Left ventricle myocardium inferior (tissue), 1 donor: ENCODE data around the gene ACAP1. TPM values are rescaled to one million over a fixed set of nuclear protein-coding genes. Genes with fewer than 3 reads are reported as not detected.
A peak's percentile ranks its signal among the peaks of the same experiment; 100 is the strongest.

Experiments used
- DNase-seq: peaks from one replicate; pipeline ENCODE4 v3.0.0-alpha.2; 2020
- H3K27ac ChIP-seq: fragments of 200-600 bp; replicated peaks from 2 replicates; pipeline ENCODE4 v1.8.0; 2021
- H3K27me3 ChIP-seq: fragments of 200-600 bp; 2 replicates; pipeline ENCODE4 v1.8.0; 2021; ENCODE audit warnings: low read depth
- H3K36me3 ChIP-seq: fragments of 200-600 bp; 2 replicates; pipeline ENCODE4 v1.8.0; 2021
- H3K4me1 ChIP-seq: fragments of 200-600 bp; 2 replicates; pipeline ENCODE4 v1.8.0; 2021
- H3K4me3 ChIP-seq: fragments of 200-600 bp; 2 replicates; pipeline ENCODE4 v1.8.0; 2021; ENCODE audit warnings: mild to moderate bottlenecking, moderate library complexity
- H3K9me3 ChIP-seq: fragments of 200-600 bp; replicated peaks from 2 replicates; pipeline ENCODE4 v1.8.0; 2021
- CTCF ChIP-seq: fragments of 200-600 bp; IDR thresholded peaks from 2 replicates; pipeline ENCODE4 v1.8.0; 2021; ENCODE audit warnings: antibody characterized with exemption, mild to moderate bottlenecking, borderline replicate concordance
- intact Hi-C: fragments of 100-400 bp; cut with micrococcal nuclease; formaldehyde crosslinking; loops from one replicate; pipeline ENCODE4 v1.11.0; 2022
- long read RNA-seq: library from polyadenylated mRNA; unstranded; transcript quantifications from one replicate; pipeline ENCODE4 v2.0.0, GENCODE V29; 2021
- total RNA-seq: library from RNA; stranded (reverse); fragmentation: NEBNext Ultra II Directional; extraction: Animal tissue kit (Norgen Biotek cat#: 25700); gene quantifications from one replicate; pipeline ENCODE4 v1.2.1, GENCODE V29; 2021
- donor health status: DM: no; HTN: yes; CAD: no; lungs with severe emphysema.

Gene ACAP1
- total RNA-seq: 13.4 TPM
- long read RNA-seq, partial matches to known transcripts: 0 of 1 reads
- long read RNA-seq, other reads (novel, unspliced or antisense): 0 of 1 reads

- intact Hi-C loops: no loop called here
- no peaks in the 10 kb centered on the region for H3K9me3 ChIP-seq
- H3K4me3 ChIP-seq: peak within 1 kb of the TSS; percentile 21
- H3K36me3 ChIP-seq: no peaks in the 10 kb centered on the region
- DNase-seq: no peak
- peaks cover 82% of the 10 kb centered on the region for H3K27me3 ChIP-seq
- H3K4me1 ChIP-seq: no peaks in the 10 kb centered on the region
- H3K27ac ChIP-seq: no peak within 1 kb of the TSS
- TF ChIP-seq CTCF: no peak
These were observed at the start of gene ACAP1 for GRCh38 chr17:7336240-7337175. Gene ACAP1 (plus strand): TSS chr17:7336529. CDS start chr17:7336735, 206 bp downstream.

GRCh38 chr17:7289256-7290032 is 46.9 kb upstream of the ACAP1 start:
- Histone ChIP-seq H3K27ac (peak overlapping the region; percentile 67), H3K4me3 (no peak overlapping the region), H3K27me3 (peaks cover 71% of the 10 kb centered on the region), H3K4me1 (peaks cover 74% of the 10 kb centered on the region), H3K9me3 (no peaks in the 10 kb centered on the region), H3K36me3 (peaks cover 23% of the 10 kb centered on the region)
- no peak for DNase-seq
- no peak for TF ChIP-seq CTCF
- intact Hi-C loops: no loop called here

- no peak overlapping the region for H3K4me3 ChIP-seq
- peaks cover 71% of the 10 kb centered on the region for H3K27me3 ChIP-seq
- H3K4me1 ChIP-seq: peaks cover 74% of the 10 kb centered on the region
- peaks cover 16% of the 10 kb centered on the region for H3K36me3 ChIP-seq
- H3K9me3 ChIP-seq: no peaks in the 10 kb centered on the region
- H3K27ac ChIP-seq: peak overlapping the region; percentile 67
- TF ChIP-seq CTCF: no peak
- no peak for DNase-seq
- intact Hi-C loops: no loop called here
These were observed 46.2 kb upstream of the ACAP1 start for GRCh38 chr17:7290166-7290565.

- no peak for DNase-seq
- TF ChIP-seq CTCF: no peak
- Histone ChIP-seq H3K4me1 (peaks cover 74% of the 10 kb centered on the region), H3K4me3 (no peak overlapping the region), H3K36me3 (peaks cover 11% of the 10 kb centered on the region), H3K9me3 (no peaks in the 10 kb centered on the region), H3K27ac (peak overlapping the region; percentile 67), H3K27me3 (peaks cover 76% of the 10 kb centered on the region)
- intact Hi-C loops: no loop called here
These were observed 45.6 kb upstream of the ACAP1 start for GRCh38 chr17:7290685-7291084.

- no peak for TF ChIP-seq CTCF
These were observed 44.1 kb upstream of the ACAP1 start for GRCh38 chr17:7292194-7292593.

More at GRCh38 chr17:7292194-7292593, 44.1 kb upstream of the ACAP1 start:
- Histone ChIP-seq H3K27ac (peak overlapping the region; percentile 67), H3K36me3 (no peaks in the 10 kb centered on the region), H3K9me3 (no peaks in the 10 kb centered on the region), H3K4me1 (peaks cover 79% of the 10 kb centered on the region), H3K27me3 (peaks cover 77% of the 10 kb centered on the region), H3K4me3 (no peak overlapping the region)
- DNase-seq: no peak
- intact Hi-C loops: no loop called here
